H9 (cell line): ENCODE measurements around the gene MSI2. TPM values are rescaled to one million over a fixed set of nuclear protein-coding genes. Genes with fewer than 3 reads are reported as not detected.

Experiments
- DNase-seq: peaks from one replicate; pipeline ENCODE4 v3.0.0-alpha.2; 2017
- H2AFZ ChIP-seq: one replicate; pipeline ENCODE4 v1.6.1; 2013; ENCODE audit warnings: mild to moderate bottlenecking, low read length, control low read depth, moderate library complexity
- H2AK5ac ChIP-seq: 2 replicates; pipeline ENCODE4 v1.6.1; 2013; ENCODE audit warnings: low read length, control low read depth, mixed read lengths; ENCODE audit not compliant: insufficient read length
- H2BK120ac ChIP-seq: one replicate; pipeline ENCODE4 v1.6.1; 2013; ENCODE audit warnings: low read depth, mild to moderate bottlenecking, low read length, control low read depth, inconsistent platforms; ENCODE audit not compliant: poor library complexity, severe bottlenecking
- H2BK12ac ChIP-seq: 2 replicates; pipeline ENCODE4 v1.6.1; 2013; ENCODE audit warnings: low read length, control low read depth, mixed read lengths, low read depth; ENCODE audit not compliant: insufficient read length
- H2BK15ac ChIP-seq: 2 replicates; pipeline ENCODE4 v1.6.1; 2013; ENCODE audit warnings: low read depth, low read length, control low read depth
- H2BK20ac ChIP-seq: one replicate; pipeline ENCODE4 v1.6.1; 2013; ENCODE audit warnings: low read depth, mild to moderate bottlenecking, low read length, control low read depth, inconsistent platforms; ENCODE audit not compliant: poor library complexity, severe bottlenecking
- H2BK5ac ChIP-seq: 2 replicates; pipeline ENCODE4 v1.6.1; 2013; ENCODE audit warnings: low read length, control low read depth, mixed read lengths; ENCODE audit not compliant: insufficient read length
- H3K14ac ChIP-seq: 2 replicates; pipeline ENCODE4 v1.6.1; 2013; ENCODE audit warnings: low read length, control low read depth; ENCODE audit not compliant: insufficient read depth
- H3K18ac ChIP-seq: 2 replicates; pipeline ENCODE4 v1.6.1; 2013; ENCODE audit warnings: low read depth, mild to moderate bottlenecking, mixed read lengths, low read length, control low read depth; ENCODE audit not compliant: insufficient read length
- H3K23ac ChIP-seq: 2 replicates; pipeline ENCODE4 v1.6.1; 2013; ENCODE audit warnings: low read length, control low read depth, mixed read lengths, low read depth; ENCODE audit not compliant: insufficient read length
- H3K23me2 ChIP-seq: 2 replicates; pipeline ENCODE4 v1.6.1; 2013; ENCODE audit warnings: low read depth, mild to moderate bottlenecking, mixed read lengths, low read length, control low read depth; ENCODE audit not compliant: insufficient read length, poor library complexity, severe bottlenecking
- H3K27ac ChIP-seq: 2 replicates; pipeline ENCODE4 v1.5.1; 2013; ENCODE audit warnings: low read length, control low read depth, mixed read lengths, low read depth; ENCODE audit not compliant: insufficient read length
- H3K27me3 ChIP-seq: 2 replicates; pipeline ENCODE4 v1.6.1; 2013; ENCODE audit warnings: low read length, control low read depth, inconsistent platforms; ENCODE audit not compliant: insufficient read depth
- H3K4ac ChIP-seq: 2 replicates; pipeline ENCODE4 v1.6.1; 2013; ENCODE audit warnings: low read depth, mild to moderate bottlenecking, control low read depth, inconsistent platforms, low read length, moderate library complexity
- H3K4me1 ChIP-seq: 2 replicates; pipeline ENCODE4 v1.6.1; 2013; ENCODE audit warnings: low read length, control low read depth, inconsistent platforms; ENCODE audit not compliant: insufficient read depth
- H3K4me2 ChIP-seq: 2 replicates; pipeline ENCODE4 v1.6.1; 2013; ENCODE audit warnings: low read length, control low read depth, mixed read lengths; ENCODE audit not compliant: insufficient read length, insufficient read depth
- H3K56ac ChIP-seq: 2 replicates; pipeline ENCODE4 v1.6.1; 2013; ENCODE audit warnings: low read depth, mild to moderate bottlenecking, mixed read lengths, low read length, control low read depth; ENCODE audit not compliant: insufficient read length
- H3K79me1 ChIP-seq: 2 replicates; pipeline ENCODE4 v1.6.1; 2013; ENCODE audit warnings: low read depth, mild to moderate bottlenecking, moderate library complexity, low read length, control low read depth, inconsistent platforms; ENCODE audit not compliant: insufficient read depth, poor library complexity, severe bottlenecking
- H3K79me2 ChIP-seq: 2 replicates; pipeline ENCODE4 v1.6.1; 2013; ENCODE audit warnings: low read length, control low read depth, inconsistent platforms; ENCODE audit not compliant: insufficient read depth
- H3K9ac ChIP-seq: 2 replicates; pipeline ENCODE4 v1.6.1; 2013; ENCODE audit warnings: low read length, control low read depth, mixed read lengths; ENCODE audit not compliant: insufficient read length; ENCODE audit errors: extremely low read depth
- H3K9me3 ChIP-seq: one replicate; pipeline ENCODE4 v1.6.1; 2013; ENCODE audit warnings: low read depth, low read length, inconsistent platforms; ENCODE audit not compliant: control insufficient read depth
- H3T11ph ChIP-seq: one replicate; pipeline ENCODE4 v1.6.1; 2013; ENCODE audit warnings: mild to moderate bottlenecking, low read length, control low read depth, inconsistent platforms
- H4K20me1 ChIP-seq: one replicate; pipeline ENCODE4 v1.6.1; 2013; ENCODE audit not compliant: control insufficient read depth, insufficient read length, insufficient read depth
- H4K5ac ChIP-seq: 2 replicates; pipeline ENCODE4 v1.6.1; 2013; ENCODE audit warnings: low read depth, mild to moderate bottlenecking, mixed read lengths, low read length, control low read depth; ENCODE audit not compliant: insufficient read length
- H4K8ac ChIP-seq: replicated peaks from 2 replicates; pipeline ENCODE4 v1.6.1; 2013; ENCODE audit warnings: low read length, control low read depth, mixed read lengths, low read depth; ENCODE audit not compliant: insufficient read length
- H4K91ac ChIP-seq: 2 replicates; pipeline ENCODE4 v1.6.1; 2013; ENCODE audit warnings: low read depth, mild to moderate bottlenecking, moderate library complexity, mixed read lengths, low read length, control low read depth; ENCODE audit not compliant: insufficient read length
- H3K27ac Mint-ChIP-seq, 3 experiments: 2 replicates in 2 of 3; 3 replicates in 1 of 3; pipeline ENCODE4 v1.8.0; 2020 to 2021; ENCODE audit warnings: mixed read lengths in 3 of 3, mild to moderate bottlenecking in 1 of 3, moderate library complexity in 1 of 3
- H3K27me3 Mint-ChIP-seq: 2 replicates; pipeline ENCODE4 v1.8.0; 2021; ENCODE audit warnings: low read depth, mild to moderate bottlenecking, moderate library complexity, mixed read lengths
- H3K36me3 Mint-ChIP-seq, 3 experiments: 2 replicates in 2 of 3; 3 replicates in 1 of 3; pipeline ENCODE4 v1.8.0; 2020 to 2021; ENCODE audit warnings: low read depth in 3 of 3, mixed read lengths in 3 of 3; ENCODE audit not compliant: insufficient read depth in 1 of 3
- H3K4me1 Mint-ChIP-seq, 2 experiments: 2 replicates each; pipeline ENCODE4 v1.8.0; 2020; ENCODE audit warnings: mixed read lengths in 2 of 2
- H3K4me3 Mint-ChIP-seq, 2 experiments: 2 replicates in 1 of 2; 3 replicates in 1 of 2; pipeline ENCODE4 v1.8.0; 2020 to 2021; ENCODE audit warnings: mild to moderate bottlenecking in 2 of 2, mixed read lengths in 2 of 2, moderate library complexity in 1 of 2
- H3K9me3 Mint-ChIP-seq, 2 experiments: 2 replicates in 1 of 2; 3 replicates in 1 of 2; pipeline ENCODE4 v1.8.0; 2020; ENCODE audit warnings: mild to moderate bottlenecking in 2 of 2, mixed read lengths in 2 of 2, moderate library complexity in 1 of 2
- WGBS: extraction: QIAGEN DNeasy Blood & Tissue Kit; methylation state at CpG from one replicate; pipeline ENCODE4 v1.1.7; 2013; ENCODE audit warnings: missing lambda C conversion rate, low lambda C conversion rate, mixed read lengths; ENCODE audit not compliant: insufficient read length; ENCODE audit errors: extremely low coverage; 5-methylcytosine and 5-hydroxymethylcytosine counted together
- total RNA-seq: library from RNA; stranded (reverse); gene quantifications from 2 replicates; pipeline ENCODE4 v1.2.1, GENCODE V29; 2021
- TF ChIP-seq, protein P1 (sequence below): fragments of 200-600 bp; sonication (generic); conservative IDR thresholded peaks from 3 replicates; pipeline ENCODE4 v1.8.0; 2021; ENCODE audit warnings: antibody characterized with exemption, mild to moderate bottlenecking

Gene MSI2
- total RNA-seq, 1 experiment from 2014 or later, result 98.5 TPM

DNA sequence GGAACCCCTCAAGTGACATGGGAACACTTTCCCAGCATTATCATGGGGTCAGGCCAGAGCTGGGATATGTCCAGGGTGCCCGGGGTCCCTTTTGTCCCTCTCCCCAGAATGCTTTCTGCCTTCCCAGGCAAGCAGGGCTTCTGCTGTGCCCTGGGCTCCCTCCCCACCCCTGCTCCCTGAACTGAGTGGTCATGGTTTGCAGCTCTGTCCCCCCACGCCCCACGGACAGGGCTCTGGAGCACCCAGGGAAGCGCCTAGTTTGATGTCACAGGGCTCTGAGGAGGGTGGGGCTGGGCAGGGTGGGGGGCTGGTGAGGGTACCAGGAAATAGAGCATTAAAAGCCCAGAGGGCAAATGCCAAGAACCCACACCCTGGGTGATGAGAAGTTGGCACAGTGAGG, 396.5 kb downstream of the MSI2 start:
- Histone ChIP-seq H3K4ac (no peak overlapping the region), H3K27me3 (no peaks in the 10 kb centered on the region), H3K79me1 (no peaks in the 10 kb centered on the region), H3K56ac (no peak overlapping the region), H3K9me3 (no peaks in the 10 kb centered on the region), H3K23me2 (no peaks in the 10 kb centered on the region), H3K27ac (no peak overlapping the region), H4K8ac (no peak overlapping the region), H2BK120ac (no peak overlapping the region), H2BK15ac (no peak overlapping the region), H4K20me1 (no peaks in the 10 kb centered on the region), H2AFZ (no peak overlapping the region), H2AK5ac (no peak overlapping the region), H4K5ac (no peak overlapping the region), H3K4me2 (no peak overlapping the region), H3K23ac (no peak overlapping the region), H2BK20ac (no peak overlapping the region), H3K9ac (no peak overlapping the region), H3K4me1 (peaks cover 19% of the 10 kb centered on the region), H3K14ac (no peak overlapping the region), H4K91ac (no peak overlapping the region), H2BK12ac (no peak overlapping the region), H3K18ac (no peak overlapping the region), H3T11ph (no peak overlapping the region), H3K79me2 (no peaks in the 10 kb centered on the region), H2BK5ac (no peak overlapping the region)
- H3K9me3 Mint-ChIP-seq, result no peaks in the 10 kb centered on the region
- no peak overlapping the region for H3K27ac Mint-ChIP-seq
- DNase-seq, result no peak
- H3K4me3 Mint-ChIP-seq, result no peak overlapping the region
- peaks cover 2 to 11% (median 4%) of the 10 kb centered on the region in 3 experiments; a peak in 4 of 7 replicates for H3K36me3 Mint-ChIP-seq
- no CpG with 5 or more reads among the region's 4 CpGs for WGBS
- H3K4me1 Mint-ChIP-seq, result peaks cover 3 to 21% of the 10 kb centered on the region in 2 experiments
- H3K27me3 Mint-ChIP-seq, result no peaks in the 10 kb centered on the region
- TF ChIP-seq, protein P1, sequence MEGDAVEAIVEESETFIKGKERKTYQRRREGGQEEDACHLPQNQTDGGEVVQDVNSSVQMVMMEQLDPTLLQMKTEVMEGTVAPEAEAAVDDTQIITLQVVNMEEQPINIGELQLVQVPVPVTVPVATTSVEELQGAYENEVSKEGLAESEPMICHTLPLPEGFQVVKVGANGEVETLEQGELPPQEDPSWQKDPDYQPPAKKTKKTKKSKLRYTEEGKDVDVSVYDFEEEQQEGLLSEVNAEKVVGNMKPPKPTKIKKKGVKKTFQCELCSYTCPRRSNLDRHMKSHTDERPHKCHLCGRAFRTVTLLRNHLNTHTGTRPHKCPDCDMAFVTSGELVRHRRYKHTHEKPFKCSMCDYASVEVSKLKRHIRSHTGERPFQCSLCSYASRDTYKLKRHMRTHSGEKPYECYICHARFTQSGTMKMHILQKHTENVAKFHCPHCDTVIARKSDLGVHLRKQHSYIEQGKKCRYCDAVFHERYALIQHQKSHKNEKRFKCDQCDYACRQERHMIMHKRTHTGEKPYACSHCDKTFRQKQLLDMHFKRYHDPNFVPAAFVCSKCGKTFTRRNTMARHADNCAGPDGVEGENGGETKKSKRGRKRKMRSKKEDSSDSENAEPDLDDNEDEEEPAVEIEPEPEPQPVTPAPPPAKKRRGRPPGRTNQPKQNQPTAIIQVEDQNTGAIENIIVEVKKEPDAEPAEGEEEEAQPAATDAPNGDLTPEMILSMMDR, result no peak
